CD4-positive, alpha-beta T cell (primary cell): ENCODE measurements around the gene CLEC16A. TPM values are rescaled to one million over a fixed set of nuclear protein-coding genes. Genes with fewer than 3 reads are reported as not detected.

Experiments used
- ATAC-seq: fragments of 200-7000 bp; cut with Tn5 transposase; one replicate; pipeline ENCODE4 v1.10.0; 2022; ENCODE audit warnings: mild to moderate bottlenecking; ENCODE audit not compliant: poor library complexity
- CTCF ChIA-PET: fragments of 350-600 bp; sonication (Branson Sonifier 250); formaldehyde crosslinking; loops from one replicate; lab custom pipeline; 2021; ENCODE audit warnings: antibody characterized with exemption, inconsistent platforms; lab: Charles Lee
- POLR2A ChIA-PET: fragments of 350-600 bp; sonication (Branson Sonifier 250); formaldehyde crosslinking; loops from one replicate; lab custom pipeline; 2021; ENCODE audit warnings: antibody characterized with exemption, inconsistent platforms; lab: Charles Lee
- DNase-seq, 14 experiments: peaks; one replicate each; pipeline ENCODE4 v3.0.0-alpha.2; 2013 to 2020; ENCODE audit warnings: mixed read lengths in 2 of 14
- H3K27ac ChIP-seq, 2 donors: one replicate each; pipeline versions ENCODE4 v1.5.1 to v1.7.0; 2013; ENCODE audit warnings: low read length in 2 of 2, low read depth in 1 of 2, mild to moderate bottlenecking in 1 of 2
- H3K27me3 ChIP-seq, 2 experiments: 1 replicate in 1 of 2; 2 replicates in 1 of 2; pipeline versions ENCODE4 v1.6.1 to v1.7.0; 2013; ENCODE audit warnings: low read length in 2 of 2, control low read depth in 1 of 2, mild to moderate bottlenecking in 1 of 2, moderate library complexity in 1 of 2; ENCODE audit not compliant: insufficient read depth in 2 of 2, control insufficient read depth in 1 of 2
- H3K36me3 ChIP-seq: one replicate; pipeline ENCODE4 v1.6.1; 2013; ENCODE audit warnings: low read length, control low read depth; ENCODE audit not compliant: insufficient read depth
- H3K4me1 ChIP-seq: one replicate; pipeline ENCODE4 v1.6.1; 2013; ENCODE audit warnings: low read length, control low read depth; ENCODE audit not compliant: insufficient read depth
- H3K4me3 ChIP-seq: one replicate; pipeline ENCODE4 v1.5.1; 2013; ENCODE audit warnings: mild to moderate bottlenecking, low read length, moderate library complexity
- H3K9me3 ChIP-seq, 2 experiments: 1 replicate in 1 of 2; 2 replicates in 1 of 2; pipeline versions ENCODE4 v1.6.1 to v1.7.0; 2013; ENCODE audit warnings: low read length in 2 of 2, mild to moderate bottlenecking in 2 of 2, control low read depth in 1 of 2, moderate library complexity in 1 of 2; ENCODE audit not compliant: control insufficient read depth in 1 of 2, insufficient read depth in 1 of 2
- H3K27ac Mint-ChIP-seq: one replicate; pipeline ENCODE4 v1.8.0; 2020; ENCODE audit warnings: mixed read lengths
- H3K27me3 Mint-ChIP-seq: one replicate; pipeline ENCODE4 v1.8.0; 2021; ENCODE audit warnings: mixed read lengths
- H3K36me3 Mint-ChIP-seq: one replicate; pipeline ENCODE4 v1.8.0; 2021; ENCODE audit warnings: low read depth, mixed read lengths
- H3K4me1 Mint-ChIP-seq: one replicate; pipeline ENCODE4 v1.8.0; 2021; ENCODE audit warnings: low read depth, mixed read lengths
- H3K4me3 Mint-ChIP-seq: one replicate; pipeline ENCODE4 v1.8.0; 2020; ENCODE audit warnings: mild to moderate bottlenecking, mixed read lengths
- H3K9me3 Mint-ChIP-seq: one replicate; pipeline ENCODE4 v1.8.0; 2020; ENCODE audit warnings: mixed read lengths
- intact Hi-C, 2 experiments: fragments of 100-400 bp; cut with DNase I in 1 of 2; cut with micrococcal nuclease in 1 of 2; formaldehyde crosslinking; loops; one replicate each; pipeline versions ENCODE4 v1.15.1 to v1.9.0; 2023 to 2025; cut with DNase I, micrococcal nuclease
- total RNA-seq, 174 experiments: library from RNA in 2 of 174; stranded (reverse) in 2 of 174; gene quantifications; one replicate each; pipeline ENCODE4 v1.2.3 and lab custom pipeline; 2021 to 2026
- TF ChIP-seq, protein P1 (sequence below): fragments of 200-600 bp; IDR thresholded peaks from one replicate; pipeline ENCODE4 v1.8.0; 2022; ENCODE audit warnings: antibody characterized with exemption, mild to moderate bottlenecking

Gene CLEC16A
- total RNA-seq, 2 experiments from 2014 or later = 21.7 to 22.7 TPM

DNA sequence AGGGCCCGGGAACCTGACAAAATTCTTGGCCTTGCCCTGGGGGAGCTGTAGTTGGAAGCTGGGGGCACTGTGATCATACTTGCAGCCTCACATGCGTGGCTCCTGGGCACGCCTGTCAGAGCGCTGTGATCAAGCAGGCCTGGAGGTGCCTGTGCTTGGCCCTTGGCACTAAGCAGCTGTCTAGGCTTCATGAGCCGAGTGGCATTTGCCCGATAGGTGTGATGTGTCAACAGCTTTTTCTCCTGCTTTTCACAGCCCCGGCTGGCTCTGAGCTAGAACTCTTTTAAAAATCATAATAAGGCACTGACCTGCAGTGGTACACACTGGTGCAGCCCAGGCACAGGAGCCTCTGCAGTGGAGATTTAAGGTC lies 197.9 kb downstream of the CLEC16A start:
- Histone ChIP-seq H3K27me3 (no peaks in the 10 kb centered on the region), H3K4me1 (peaks cover 20% of the 10 kb centered on the region), H3K9me3 (no peaks in the 10 kb centered on the region), H3K27ac (no peak overlapping the region), H3K4me3 (no peak overlapping the region), H3K36me3 (no peaks in the 10 kb centered on the region)
- intact Hi-C loops = loop anchor here in 1 of 2 experiments (10.0 kb wide), 1 partner anchor 53 kb away; no protein-coding TSS in a partner anchor
- Mint-ChIP-seq H3K27me3 (no peaks in the 10 kb centered on the region), H3K36me3 (peaks cover 1% of the 10 kb centered on the region), H3K27ac (no peak overlapping the region), H3K4me3 (no peak overlapping the region), H3K4me1 (peaks cover 30% of the 10 kb centered on the region), H3K9me3 (no peaks in the 10 kb centered on the region)
- ChIA-PET CTCF (no interaction called here), POLR2A (no interaction called here)
- no peak for DNase-seq
- no peak for ATAC-seq
- TF ChIP-seq, protein P1, sequence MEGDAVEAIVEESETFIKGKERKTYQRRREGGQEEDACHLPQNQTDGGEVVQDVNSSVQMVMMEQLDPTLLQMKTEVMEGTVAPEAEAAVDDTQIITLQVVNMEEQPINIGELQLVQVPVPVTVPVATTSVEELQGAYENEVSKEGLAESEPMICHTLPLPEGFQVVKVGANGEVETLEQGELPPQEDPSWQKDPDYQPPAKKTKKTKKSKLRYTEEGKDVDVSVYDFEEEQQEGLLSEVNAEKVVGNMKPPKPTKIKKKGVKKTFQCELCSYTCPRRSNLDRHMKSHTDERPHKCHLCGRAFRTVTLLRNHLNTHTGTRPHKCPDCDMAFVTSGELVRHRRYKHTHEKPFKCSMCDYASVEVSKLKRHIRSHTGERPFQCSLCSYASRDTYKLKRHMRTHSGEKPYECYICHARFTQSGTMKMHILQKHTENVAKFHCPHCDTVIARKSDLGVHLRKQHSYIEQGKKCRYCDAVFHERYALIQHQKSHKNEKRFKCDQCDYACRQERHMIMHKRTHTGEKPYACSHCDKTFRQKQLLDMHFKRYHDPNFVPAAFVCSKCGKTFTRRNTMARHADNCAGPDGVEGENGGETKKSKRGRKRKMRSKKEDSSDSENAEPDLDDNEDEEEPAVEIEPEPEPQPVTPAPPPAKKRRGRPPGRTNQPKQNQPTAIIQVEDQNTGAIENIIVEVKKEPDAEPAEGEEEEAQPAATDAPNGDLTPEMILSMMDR = no peak

DNA sequence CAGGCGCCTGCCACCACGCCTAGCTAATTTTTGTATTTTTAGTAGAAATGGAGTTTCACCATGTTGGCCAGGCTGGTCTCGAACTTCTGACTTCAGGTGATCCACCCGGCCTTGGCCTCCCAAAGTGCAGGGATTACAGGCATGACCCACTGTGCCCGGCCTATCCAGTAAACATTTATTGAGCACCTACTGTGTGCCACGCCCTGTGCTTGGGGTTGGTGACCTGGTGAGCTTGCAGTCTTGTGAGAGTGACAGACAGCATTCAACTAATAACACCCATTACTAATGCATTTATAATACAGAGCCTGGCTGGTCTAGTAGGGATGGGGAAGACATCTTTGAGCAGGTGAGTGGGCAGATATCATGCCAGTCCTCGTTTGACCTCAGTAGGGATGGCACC lies 198.6 kb downstream of the CLEC16A start:
- DNase-seq = no peak
- H3K27ac Mint-ChIP-seq = no peak overlapping the region
- CTCF ChIA-PET = no interaction called here

DNA sequence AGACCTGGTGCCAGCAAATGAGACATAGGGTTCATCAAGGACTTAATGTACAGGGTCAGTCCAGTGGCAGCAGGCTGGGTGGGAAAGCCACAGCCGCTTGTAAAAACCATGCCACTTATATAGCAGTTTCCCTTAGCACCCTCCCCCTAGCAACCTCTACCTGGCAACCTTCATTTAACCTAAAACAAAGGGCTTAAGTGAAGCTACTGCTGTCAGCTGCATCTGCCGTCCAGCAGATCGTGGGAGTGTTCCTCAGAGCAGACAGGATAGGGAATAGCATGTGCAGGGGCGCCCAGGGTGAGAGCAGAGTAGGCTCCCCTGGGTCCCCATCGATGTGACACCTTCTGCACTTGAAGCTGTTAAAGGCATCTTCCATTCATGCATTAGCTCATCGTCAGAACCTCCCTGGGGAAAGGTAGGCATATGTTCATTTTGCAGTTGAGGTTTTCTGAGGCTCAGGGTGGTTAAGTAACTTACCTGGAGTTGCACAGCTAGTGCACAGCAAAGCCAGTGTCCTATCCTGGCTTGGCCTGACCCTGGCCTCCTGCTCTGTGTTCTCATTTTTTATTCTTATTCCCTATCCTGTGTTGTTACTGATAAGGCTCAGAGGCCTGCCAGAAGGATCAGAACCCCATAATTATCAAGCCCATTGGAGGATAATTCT lies 199.1 kb downstream of the CLEC16A start:
- Mint-ChIP-seq H3K9me3 (no peaks in the 10 kb centered on the region), H3K27ac (no peak overlapping the region), H3K27me3 (no peaks in the 10 kb centered on the region), H3K4me3 (no peak overlapping the region), H3K4me1 (peaks cover 22% of the 10 kb centered on the region), H3K36me3 (peaks cover 6% of the 10 kb centered on the region)
- Histone ChIP-seq H3K27me3 (no peaks in the 10 kb centered on the region), H3K9me3 (no peaks in the 10 kb centered on the region), H3K27ac (no peak overlapping the region), H3K36me3 (no peaks in the 10 kb centered on the region), H3K4me3 (no peak overlapping the region), H3K4me1 (peaks cover 20% of the 10 kb centered on the region)
- DNase-seq (no peak), ATAC-seq (no peak)
- intact Hi-C loops = loop anchor here in 1 of 2 experiments (10.0 kb wide), 1 partner anchor 51 kb away; no protein-coding TSS in a partner anchor
- TF ChIP-seq, protein P1 = no peak
- CTCF ChIA-PET = no interaction called here
- POLR2A ChIA-PET = interaction anchor here (1.2 kb wide), 1 partner anchor 89 kb away, joined by 3 read pairs; no protein-coding TSS in a partner anchor

More for the DNA sequence above, 198.6 kb downstream of the CLEC16A start:
- peaks cover 6% of the 10 kb centered on the region for H3K36me3 Mint-ChIP-seq
- POLR2A ChIA-PET = no interaction called here
- H3K4me1 ChIP-seq = peaks cover 20% of the 10 kb centered on the region
- H3K9me3 Mint-ChIP-seq = no peaks in the 10 kb centered on the region
- H3K4me3 ChIP-seq = no peak overlapping the region
- no peaks in the 10 kb centered on the region for H3K27me3 Mint-ChIP-seq
- H3K4me3 Mint-ChIP-seq = no peak overlapping the region
- H3K27me3 ChIP-seq = no peaks in the 10 kb centered on the region
- intact Hi-C loops = loop anchor here in 1 of 2 experiments (10.0 kb wide), 1 partner anchor 52 kb away; no protein-coding TSS in a partner anchor
- no peak for ATAC-seq
- H3K9me3 ChIP-seq = no peaks in the 10 kb centered on the region
- TF ChIP-seq, protein P1 = no peak
- H3K27ac ChIP-seq = no peak overlapping the region
- no peaks in the 10 kb centered on the region for H3K36me3 ChIP-seq
- peaks cover 27% of the 10 kb centered on the region for H3K4me1 Mint-ChIP-seq
